Coronary artery (tissue), 2 donors: ENCODE data around the gene TTC22.

Source experiments
- DNase-seq: peaks from one replicate; pipeline ENCODE4 v3.0.0-alpha.2; 2017; ENCODE audit warnings: low spot score
- H3K27ac ChIP-seq, 2 donors: fragments of 200-600 bp; sonication (generic); one replicate each; pipeline ENCODE4 v1.5.1; 2016 to 2019
- H3K4me3 ChIP-seq: fragments of 200-600 bp; sonication (generic); 2 replicates; pipeline ENCODE4 v1.5.1; 2016; ENCODE audit warnings: mild to moderate bottlenecking, moderate library complexity
- CTCF ChIP-seq: fragments of 200-600 bp; sonication (generic); IDR thresholded peaks from one replicate; pipeline ENCODE4 v1.5.1; 2019; ENCODE audit warnings: antibody characterized with exemption

The TTC22 gene

GRCh38 chr1:54774820-54775498, 26.2 kb downstream of the TTC22 start:
- H3K4me3 ChIP-seq = no peak overlapping the region
- no peak for DNase-seq
- no peak for TF ChIP-seq CTCF
- no peak overlapping the region for H3K27ac ChIP-seq

DNA sequence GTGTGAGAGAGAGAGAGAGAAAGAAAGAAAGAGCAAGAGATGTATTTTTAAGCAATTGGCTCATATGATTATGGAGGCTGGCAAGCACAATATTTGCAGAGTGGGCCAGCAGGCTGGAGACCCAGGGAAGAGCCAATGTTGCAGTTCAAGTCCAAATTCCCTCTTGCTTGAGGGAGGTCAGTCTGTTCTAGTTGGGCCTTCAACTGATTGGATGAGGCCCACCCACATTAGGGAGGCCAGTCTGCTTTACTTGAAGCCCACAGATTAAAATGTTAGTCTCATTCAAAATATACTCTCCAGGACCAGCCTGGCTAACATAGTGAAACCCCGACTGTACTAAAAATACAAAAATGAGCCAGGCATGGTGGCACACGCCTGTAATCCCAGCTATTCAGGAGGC, 28.2 kb downstream of the TTC22 start:
- Histone ChIP-seq H3K27ac (no peak overlapping the region), H3K4me3 (no peak overlapping the region)
- no peak for DNase-seq
- TF ChIP-seq CTCF = no peak

GRCh38 chr1:54768093-54768492, 33.0 kb downstream of the TTC22 start:
- Histone ChIP-seq H3K27ac (no peak overlapping the region), H3K4me3 (no peak overlapping the region)
- DNase-seq = no peak
- no peak for TF ChIP-seq CTCF

DNA sequence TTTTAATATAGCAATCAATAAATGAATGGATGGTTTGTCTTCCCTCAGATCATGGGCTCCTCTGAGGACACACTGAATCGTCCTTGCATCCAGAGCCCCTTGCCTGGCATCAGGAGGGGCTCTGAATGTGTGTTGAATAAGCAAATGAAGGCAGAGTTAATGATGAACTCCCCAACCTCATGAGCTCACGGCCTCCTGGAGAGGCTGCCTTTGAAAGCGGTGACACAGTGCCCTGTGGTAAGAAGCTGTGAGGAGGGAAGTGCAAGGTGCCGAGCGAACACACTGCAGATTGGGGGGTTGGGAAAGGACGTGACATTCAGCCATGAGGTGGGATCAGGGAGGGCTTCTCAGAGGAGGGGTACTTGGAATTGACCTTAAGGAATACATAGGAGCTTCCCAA, 33.6 kb downstream of the TTC22 start:
- Histone ChIP-seq H3K4me3 (no peak overlapping the region), H3K27ac (no peak overlapping the region)
- TF ChIP-seq CTCF = no peak
- DNase-seq = no peak

DNA sequence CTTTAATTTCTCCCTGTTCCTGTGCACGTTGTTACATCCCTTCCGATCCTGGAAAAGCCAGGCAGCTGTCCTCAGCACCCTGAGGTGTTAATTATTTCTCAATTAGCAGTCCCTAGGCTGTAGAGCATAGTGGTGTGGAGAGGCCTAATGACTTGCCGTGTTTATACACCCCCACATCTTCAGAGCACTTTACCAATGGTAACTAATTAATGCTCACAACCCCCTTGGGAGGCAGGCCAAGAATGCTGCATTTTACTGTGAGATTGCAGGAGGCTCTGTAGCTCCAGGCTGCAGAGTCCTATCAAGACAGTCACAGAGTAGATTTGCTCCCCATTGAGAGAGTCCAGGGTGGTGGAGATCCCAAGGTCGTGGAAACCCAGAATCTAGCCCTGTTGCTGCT, 34.4 kb downstream of the TTC22 start:
- DNase-seq = no peak
- Histone ChIP-seq H3K4me3 (no peak overlapping the region), H3K27ac (no peak overlapping the region)
- TF ChIP-seq CTCF = no peak

- Histone ChIP-seq H3K4me3 (peak overlapping the region; percentile 88), H3K27ac (peak overlapping the region in 1 of 2 donors; percentile 65)
- DNase-seq = no peak
- no peak for TF ChIP-seq CTCF
Measured at GRCh38 chr1:54764922-54765561, 36.1 kb downstream of the TTC22 start.
